Measurements from ENCODE around the gene MPEG1. TPM values are rescaled to one million over a fixed set of nuclear protein-coding genes. Genes with fewer than 3 reads are reported as not detected.

The MPEG1 gene
- total RNA-seq, 1 experiment from 2014 or later: not detected

GRCh38 chr11:59173080-59173963, 39.4 kb downstream of the MPEG1 start:
- DNase-seq (ENCODE audit: extremely low read depth, low read depth): no peak

- no peak for DNase-seq (ENCODE audit: extremely low read depth, low read depth)
These were observed 40.2 kb downstream of the MPEG1 start for GRCh38 chr11:59172345-59173079.

- DNase-seq (ENCODE audit: extremely low read depth, low read depth): peak; percentile 82
These were observed 41.0 kb downstream of the MPEG1 start, which contains the start of gene DTX4 for GRCh38 chr11:59171508-59172322. Gene DTX4 (plus strand): TSS chr11:59172132. CDS start chr11:59172596, 464 bp downstream.

- no peak for DNase-seq (ENCODE audit: extremely low read depth, low read depth)
These were observed 48.7 kb downstream of the MPEG1 start for GRCh38 chr11:59164028-59164427.

Small RNA genes within 50 kb of the gene (small RNA-seq; reads per million reads assigned to genes)
- 0 to 0.06 reads per million in 2 experiments for gene RN7SL42P

Other genes starting within 250 kb of the MPEG1 start
- gene GLYATL1B, start 126.6 kb downstream of the MPEG1 start, total RNA-seq (2014; rRNA removed; shearing (Covaris generic)): not detected in 2 replicates
- gene FAM111B, start 105.7 kb downstream of the MPEG1 start, total RNA-seq (2014; rRNA removed; shearing (Covaris generic)): 2.6 and 3.7 TPM in 2 replicates
- gene FAM111A, start 70.1 kb downstream of the MPEG1 start, total RNA-seq (2014; rRNA removed; shearing (Covaris generic)): 28.3 and 30.9 TPM in 2 replicates
- gene DTX4, start 40.8 kb downstream of the MPEG1 start, total RNA-seq (2014; rRNA removed; shearing (Covaris generic)): 0.25 and 0.38 TPM in 2 replicates
- not detected in 2 replicates for gene OR5AN1, start 146.0 kb upstream of the MPEG1 start, total RNA-seq (2014; rRNA removed; shearing (Covaris generic))
- not detected in 2 replicates for gene OR5A2, start 213.5 kb upstream of the MPEG1 start, total RNA-seq (2014; rRNA removed; shearing (Covaris generic))
- not detected in 2 replicates for gene OR5A1, start 223.5 kb upstream of the MPEG1 start, total RNA-seq (2014; rRNA removed; shearing (Covaris generic))
- gene OR4D6, start 244.0 kb upstream of the MPEG1 start, total RNA-seq (2014; rRNA removed; shearing (Covaris generic)): not detected in 2 replicates

All from NCI-H460 (cell line).